Heart left ventricle (tissue), 16 donors: ENCODE measurements around the gene MGAT3. TPM values are rescaled to one million over a fixed set of nuclear protein-coding genes. Genes with fewer than 3 reads are reported as not detected.

ENCODE experiments used
- ATAC-seq, 4 donors: fragments of 200-7000 bp; cut with Tn5 transposase; one replicate each; pipeline ENCODE4 v1.9.1; 2020 to 2022; ENCODE audit warnings: moderate library complexity in 4 of 4, mild to moderate bottlenecking in 3 of 4, moderate number of reproducible peaks in 1 of 4
- DNase-seq, 5 donors: peaks; one replicate each; pipeline ENCODE4 v3.0.0-alpha.2; 2020
- H3K27ac ChIP-seq, 12 donors: fragments of 200-600 bp; sonication (generic) in 4 of 12; one replicate each; pipeline versions ENCODE4 v1.5.0 to v1.8.0; 2016 to 2022; ENCODE audit warnings: mild to moderate bottlenecking in 2 of 12
- H3K27me3 ChIP-seq, 9 donors: fragments of 200-600 bp; sonication (generic) in 2 of 9; one replicate each; pipeline versions ENCODE4 v1.5.1 to v1.8.0; 2016 to 2022; ENCODE audit warnings: mild to moderate bottlenecking in 3 of 9
- H3K36me3 ChIP-seq, 9 donors: fragments of 200-600 bp; sonication (generic) in 2 of 9; one replicate each; pipeline versions ENCODE4 v1.5.0 to v1.8.0; 2018 to 2022; ENCODE audit warnings: mild to moderate bottlenecking in 2 of 9
- H3K4me1 ChIP-seq, 12 donors: fragments of 200-600 bp; sonication (generic) in 4 of 12; one replicate each; pipeline versions ENCODE4 v1.5.0 to v1.8.0; 2016 to 2022; ENCODE audit warnings: mild to moderate bottlenecking in 3 of 12
- H3K4me3 ChIP-seq, 12 donors: fragments of 200-600 bp; sonication (generic) in 4 of 12; one replicate each; pipeline versions ENCODE4 v1.5.0 to v1.8.0; 2017 to 2022; ENCODE audit warnings: mild to moderate bottlenecking in 9 of 12, moderate library complexity in 4 of 12
- H3K9me3 ChIP-seq, 12 donors: fragments of 200-600 bp; sonication (generic) in 4 of 12; one replicate each; pipeline versions ENCODE4 v1.5.0 to v1.8.0; 2016 to 2022; ENCODE audit warnings: mild to moderate bottlenecking in 1 of 12
- POLR2A ChIP-seq, 2 donors: fragments of 450-650 bp; IDR thresholded peaks; one replicate each; pipeline ENCODE4 v1.6.1; 2017; ENCODE audit warnings: antibody characterized with exemption in 2 of 2, mild to moderate bottlenecking in 2 of 2, moderate library complexity in 2 of 2
- WGBS, 4 donors: extraction: QIAGEN DNeasy Blood & Tissue Kit in 2 of 4; methylation state at CpG; one replicate each; pipeline versions ENCODE4 v1.1.5 to v1.1.7; 2013 to 2018; 5-methylcytosine and 5-hydroxymethylcytosine counted together
- intact Hi-C, 10 donors: fragments of 100-400 bp; cut with DNase I; formaldehyde crosslinking; loops; one replicate each; pipeline versions ENCODE4 v1.11.1 to v1.14.2; 2022
- polyA plus RNA-seq, 2 donors: library from polyadenylated mRNA; stranded (reverse); fragments of 200-250 nt; gene quantifications; one replicate each; pipeline ENCODE4 v1.2.3, GENCODE V29; 2013
- total RNA-seq, 9 donors: library from RNA; depleted of rRNA in 2 of 9; stranded (reverse); fragments of >200 nt in 2 of 9; fragmentation: NEBNext Ultra II Directional in 3 of 9; extraction: Animal tissue kit (Norgen Biotek cat#: 25700) in 3 of 9; gene quantifications; one replicate each; pipeline versions ENCODE4 v1.1.0 to v1.2.4, GENCODE V29; 2016 to 2023
- TF ChIP-seq, protein P1 (sequence below), 12 donors: fragments of 200-600 bp; sonication (generic) in 4 of 12; IDR thresholded peaks; one replicate each; pipeline versions ENCODE4 v1.5.0 to v1.8.0; 2018 to 2022; ENCODE audit warnings: antibody characterized with exemption in 12 of 12, mild to moderate bottlenecking in 5 of 12
- donor health status: ischemic (EF 13 %, LVEDD 7.1; RV severe dilation, severe dysfunction).
- donor health status: healthy with polysubstance abuse.
- donor health status: DM: no; HTN: yes; CAD: no.
- donor health status: DM: no; HTN: no; CAD: no.
- donor health status: ischemic (EF 25% LVEDD 6.9; RV normal size, moderate dysfunction).
- donor health status: ischemic (EF 25% LVEDD 5.7; RV mildly dilated, moderate dysfunction).
- donor health status: healthy.
- donor health status: DM: yes; HTN: yes; CAD: no.
- donor health status: ischemic (EF 35%, LVEDD 5.7; RV mildly dilated, moderate dysfunction).
- donor health status: nonischemic (EF 11% LVEDD 7.7; RV severe dilation, severe dysfunction).
- donor health status: DM: yes; HTN: yes; CAD: no.
- donor health status: PGD.
- donor health status: ischemic (EF 29% LVEDD 5.4; RV normal size, mild dysfunction).
- donor health status: nonischemic (EF 23%, LVEDD 6.1; RV moderate dilation, normal function).

The MGAT3 gene
- total and polyA plus RNA-seq, 11 donors, result 2.2 to 9.9 (median 4.4) TPM

DNA sequence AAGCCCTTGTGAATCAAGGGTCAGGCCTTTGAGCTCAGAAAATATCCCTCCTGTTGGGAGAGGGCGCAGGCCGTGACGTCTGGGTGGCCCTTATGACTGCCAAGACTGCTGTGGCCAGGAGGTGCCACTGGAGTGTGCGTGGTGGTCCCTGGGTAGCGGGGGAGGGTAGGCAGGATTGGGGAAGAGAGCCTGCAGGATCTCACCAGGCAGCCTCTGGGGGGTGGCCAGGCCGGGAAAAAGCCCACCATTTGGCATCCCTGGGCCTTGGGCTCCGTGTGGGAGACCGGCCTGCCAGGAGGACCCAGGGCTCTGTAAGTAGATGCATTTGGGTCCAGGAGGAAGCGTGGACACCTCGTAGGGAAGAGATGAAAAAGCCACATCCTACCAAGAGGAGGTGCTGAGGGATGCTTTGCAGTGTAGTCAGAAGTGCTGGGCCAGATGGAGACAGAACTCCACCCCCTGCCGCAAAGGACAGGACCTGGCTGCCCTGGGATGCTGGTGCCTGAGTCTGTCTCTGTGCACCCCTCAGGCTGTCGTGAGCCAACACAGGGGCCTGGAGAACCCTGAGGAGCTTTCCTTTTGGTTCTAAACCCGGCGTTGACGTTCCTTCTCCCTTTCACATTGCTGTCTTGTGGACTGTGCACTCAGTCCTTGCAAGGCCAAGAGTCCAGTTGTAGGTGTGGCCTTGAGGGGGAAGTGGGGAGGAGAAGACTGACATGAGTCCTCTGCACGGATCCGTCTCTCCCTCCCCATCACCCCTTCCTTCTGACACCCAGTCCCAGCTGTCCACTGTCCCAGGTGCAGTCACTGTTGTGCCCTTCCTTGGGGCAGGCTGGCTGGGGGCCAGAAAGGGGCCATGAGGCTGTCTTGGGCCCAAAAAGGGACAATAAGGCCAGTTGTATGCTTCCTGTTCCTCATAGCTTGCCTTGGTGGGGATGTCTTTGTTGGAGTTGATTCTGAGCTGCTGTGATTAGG lies 32.6 kb downstream of the MGAT3 start:
- Histone ChIP-seq H3K36me3 (peaks cover 0 to 9% (median 0%) of the 10 kb centered on the region in 9 donors), H3K4me1 (peaks cover 0 to 20% (median 0%) of the 10 kb centered on the region in 12 donors), H3K4me3 (peak overlapping the region in 1 of 12 donors; percentile 23), H3K27ac (peak overlapping the region in 2 of 12 donors; percentile 15 to 24), H3K27me3 (no peaks in the 10 kb centered on the region), H3K9me3 (no peaks in the 10 kb centered on the region)
- peak in 1 of 4 donors; percentile 4 for ATAC-seq
- peak in 1 of 5 donors; percentile 26 for DNase-seq
- 82 to 86% (median 83%) methylated on average over 12 to 17 of the region's 17 CpGs for WGBS, 4 donors
- intact Hi-C loops, result loop anchor here in 5 of 10 donors (5.0 kb wide), 1 partner anchor 38 kb away; no protein-coding TSS in a partner anchor
- TF ChIP-seq POLR2A (IDR thresholded peaks at IDR 0.05), result no peak
- TF ChIP-seq, protein P1, sequence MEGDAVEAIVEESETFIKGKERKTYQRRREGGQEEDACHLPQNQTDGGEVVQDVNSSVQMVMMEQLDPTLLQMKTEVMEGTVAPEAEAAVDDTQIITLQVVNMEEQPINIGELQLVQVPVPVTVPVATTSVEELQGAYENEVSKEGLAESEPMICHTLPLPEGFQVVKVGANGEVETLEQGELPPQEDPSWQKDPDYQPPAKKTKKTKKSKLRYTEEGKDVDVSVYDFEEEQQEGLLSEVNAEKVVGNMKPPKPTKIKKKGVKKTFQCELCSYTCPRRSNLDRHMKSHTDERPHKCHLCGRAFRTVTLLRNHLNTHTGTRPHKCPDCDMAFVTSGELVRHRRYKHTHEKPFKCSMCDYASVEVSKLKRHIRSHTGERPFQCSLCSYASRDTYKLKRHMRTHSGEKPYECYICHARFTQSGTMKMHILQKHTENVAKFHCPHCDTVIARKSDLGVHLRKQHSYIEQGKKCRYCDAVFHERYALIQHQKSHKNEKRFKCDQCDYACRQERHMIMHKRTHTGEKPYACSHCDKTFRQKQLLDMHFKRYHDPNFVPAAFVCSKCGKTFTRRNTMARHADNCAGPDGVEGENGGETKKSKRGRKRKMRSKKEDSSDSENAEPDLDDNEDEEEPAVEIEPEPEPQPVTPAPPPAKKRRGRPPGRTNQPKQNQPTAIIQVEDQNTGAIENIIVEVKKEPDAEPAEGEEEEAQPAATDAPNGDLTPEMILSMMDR (IDR thresholded peaks at IDR 0.05), result no peak

DNA sequence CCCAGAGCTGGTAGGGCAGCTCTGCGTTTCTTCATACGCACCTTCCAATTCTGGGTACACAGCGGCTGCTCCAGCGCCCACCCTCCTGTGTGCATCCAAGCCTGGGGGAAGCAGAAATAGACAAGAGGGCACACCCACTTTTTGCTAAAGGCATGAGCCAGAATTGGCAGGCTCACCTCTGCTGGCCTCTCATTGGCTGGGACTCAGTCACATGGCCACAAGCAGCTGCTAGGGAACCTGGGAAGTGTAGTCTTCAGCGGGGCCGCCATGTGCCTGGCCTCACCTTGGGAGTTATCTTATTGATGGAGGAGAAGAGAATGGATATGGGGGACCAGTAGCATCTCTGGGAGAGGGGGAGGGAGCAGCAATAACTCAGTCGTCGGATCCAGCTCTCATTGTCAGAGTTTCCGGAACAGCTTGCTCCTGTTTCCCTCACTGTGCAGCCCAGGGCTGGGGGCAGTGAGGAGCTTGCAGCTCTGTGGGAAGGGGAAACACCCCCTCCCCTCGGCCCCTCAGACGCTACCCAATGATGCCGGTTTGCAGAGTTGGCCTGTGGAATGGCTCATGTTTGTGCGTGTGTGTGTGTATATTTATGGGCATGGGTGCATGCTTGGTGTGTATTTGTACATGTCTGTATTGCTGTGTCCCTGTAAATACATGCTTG lies 33.5 kb downstream of the MGAT3 start:
- H3K9me3 ChIP-seq, result no peaks in the 10 kb centered on the region
- no peak for TF ChIP-seq POLR2A (IDR thresholded peaks at IDR 0.05)
- TF ChIP-seq, protein P1 (IDR thresholded peaks at IDR 0.05), result no peak
- peak overlapping the region in 2 of 12 donors; percentile 15 to 24 for H3K27ac ChIP-seq
- DNase-seq (peak; percentile 79 to 90 (median 88)), ATAC-seq (peak; percentile 85 to 95 (median 93))
- peak overlapping the region in 1 of 12 donors; percentile 23 for H3K4me3 ChIP-seq
- peaks cover 0 to 9% (median 0%) of the 10 kb centered on the region in 9 donors for H3K36me3 ChIP-seq
- intact Hi-C loops, result loop anchor here in 5 of 10 donors (5.0 kb wide), 1 partner anchor 37 kb away; no protein-coding TSS in a partner anchor
- WGBS, 4 donors, result 47 to 61% (median 49%) methylated on average over 10 to 13 of the region's 13 CpGs
- no peaks in the 10 kb centered on the region for H3K27me3 ChIP-seq
- H3K4me1 ChIP-seq, result peaks cover 0 to 29% (median 0%) of the 10 kb centered on the region in 12 donors

DNA sequence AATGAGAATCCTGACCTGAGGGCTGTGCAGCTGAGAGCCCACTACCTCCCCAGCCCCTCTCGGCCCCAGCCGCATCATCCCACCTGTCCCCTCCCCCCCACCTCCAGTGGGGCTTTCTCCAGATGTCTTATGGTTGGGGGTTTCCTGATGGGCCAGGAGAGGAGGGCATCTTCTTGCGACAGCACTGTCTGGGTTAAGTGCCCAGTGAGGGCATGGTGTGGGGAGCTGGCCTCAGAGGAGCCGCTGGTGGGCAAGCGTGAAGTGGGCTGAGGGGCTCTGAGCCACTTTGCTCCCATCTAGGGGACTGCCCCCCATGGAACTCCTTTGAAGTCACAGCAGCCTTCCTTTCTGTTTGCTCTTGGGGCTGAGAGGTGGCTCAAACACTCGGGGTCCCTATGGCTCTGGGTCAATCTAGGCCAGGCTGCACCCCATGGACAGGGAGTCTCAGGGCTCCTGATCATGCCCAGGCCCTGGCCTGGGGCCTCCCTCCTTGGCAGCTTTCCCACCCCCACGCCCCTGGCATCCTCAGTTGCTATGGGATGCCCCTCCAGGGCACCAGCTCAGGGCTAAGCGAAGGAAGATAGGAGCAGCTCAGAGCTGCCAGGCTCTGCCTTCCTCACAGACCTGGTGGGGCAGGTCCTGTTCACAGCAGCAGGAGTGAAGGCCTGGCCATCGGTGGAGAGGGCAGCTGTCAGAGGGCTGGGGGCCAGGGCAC lies 34.3 kb downstream of the MGAT3 start:
- no peaks in the 10 kb centered on the region for H3K27me3 ChIP-seq
- WGBS, 4 donors, result 77 to 86% (median 85%) methylated on average over 6 to 9 of the region's 9 CpGs
- ATAC-seq (no peak), DNase-seq (no peak)
- no peak overlapping the region for H3K4me3 ChIP-seq
- no peak overlapping the region for H3K27ac ChIP-seq
- TF ChIP-seq, protein P1 (IDR thresholded peaks at IDR 0.05), result no peak
- no peak for TF ChIP-seq POLR2A (IDR thresholded peaks at IDR 0.05)
- intact Hi-C loops, result loop anchor here in 5 of 10 donors (5.0 kb wide), 1 partner anchor 36 kb away; no protein-coding TSS in a partner anchor
- peaks cover 0 to 36% (median 2%) of the 10 kb centered on the region in 12 donors for H3K4me1 ChIP-seq
- peaks cover 0 to 9% (median 0%) of the 10 kb centered on the region in 9 donors for H3K36me3 ChIP-seq
- no peaks in the 10 kb centered on the region for H3K9me3 ChIP-seq
